ENCODE measurements around the gene ZNF662. TPM values are rescaled to one million over a fixed set of nuclear protein-coding genes. Genes with fewer than 3 reads are reported as not detected.

Gene ZNF662
- total RNA-seq, 4 donors from 2014 or later = 4.9 to 9.5 (median 7.9) TPM

DNA sequence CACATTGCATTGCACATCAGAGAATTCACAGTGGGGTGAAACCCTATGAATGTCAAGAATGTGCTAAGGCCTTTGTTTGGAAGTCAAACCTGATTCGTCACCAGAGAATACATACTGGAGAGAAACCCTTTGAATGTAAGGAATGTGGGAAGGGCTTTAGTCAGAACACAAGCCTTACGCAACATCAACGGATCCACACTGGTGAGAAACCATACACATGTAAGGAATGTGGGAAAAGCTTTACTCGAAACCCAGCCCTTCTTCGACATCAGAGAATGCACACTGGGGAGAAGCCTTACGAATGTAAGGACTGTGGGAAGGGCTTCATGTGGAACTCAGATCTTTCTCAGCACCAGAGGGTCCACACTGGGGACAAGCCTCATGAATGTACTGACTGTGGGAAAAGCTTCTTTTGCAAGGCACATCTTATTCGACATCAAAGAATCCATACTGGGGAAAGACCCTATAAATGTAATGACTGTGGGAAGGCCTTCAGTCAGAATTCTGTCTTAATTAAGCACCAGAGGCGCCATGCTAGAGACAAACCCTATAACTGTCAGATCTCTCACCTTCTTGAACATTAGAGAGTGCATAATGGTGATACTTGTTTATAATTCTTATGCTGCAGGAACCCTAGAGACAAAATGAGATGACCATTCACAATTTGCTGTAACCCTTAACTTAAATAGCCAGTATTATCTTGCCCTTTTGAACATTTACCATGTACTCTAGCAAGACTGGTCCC is 9.0 kb downstream of the ZNF662 start:
- TF ChIP-seq, protein P1, sequence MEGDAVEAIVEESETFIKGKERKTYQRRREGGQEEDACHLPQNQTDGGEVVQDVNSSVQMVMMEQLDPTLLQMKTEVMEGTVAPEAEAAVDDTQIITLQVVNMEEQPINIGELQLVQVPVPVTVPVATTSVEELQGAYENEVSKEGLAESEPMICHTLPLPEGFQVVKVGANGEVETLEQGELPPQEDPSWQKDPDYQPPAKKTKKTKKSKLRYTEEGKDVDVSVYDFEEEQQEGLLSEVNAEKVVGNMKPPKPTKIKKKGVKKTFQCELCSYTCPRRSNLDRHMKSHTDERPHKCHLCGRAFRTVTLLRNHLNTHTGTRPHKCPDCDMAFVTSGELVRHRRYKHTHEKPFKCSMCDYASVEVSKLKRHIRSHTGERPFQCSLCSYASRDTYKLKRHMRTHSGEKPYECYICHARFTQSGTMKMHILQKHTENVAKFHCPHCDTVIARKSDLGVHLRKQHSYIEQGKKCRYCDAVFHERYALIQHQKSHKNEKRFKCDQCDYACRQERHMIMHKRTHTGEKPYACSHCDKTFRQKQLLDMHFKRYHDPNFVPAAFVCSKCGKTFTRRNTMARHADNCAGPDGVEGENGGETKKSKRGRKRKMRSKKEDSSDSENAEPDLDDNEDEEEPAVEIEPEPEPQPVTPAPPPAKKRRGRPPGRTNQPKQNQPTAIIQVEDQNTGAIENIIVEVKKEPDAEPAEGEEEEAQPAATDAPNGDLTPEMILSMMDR (IDR thresholded peaks at IDR 0.05; ENCODE audit: low read depth) = no peak

DNA sequence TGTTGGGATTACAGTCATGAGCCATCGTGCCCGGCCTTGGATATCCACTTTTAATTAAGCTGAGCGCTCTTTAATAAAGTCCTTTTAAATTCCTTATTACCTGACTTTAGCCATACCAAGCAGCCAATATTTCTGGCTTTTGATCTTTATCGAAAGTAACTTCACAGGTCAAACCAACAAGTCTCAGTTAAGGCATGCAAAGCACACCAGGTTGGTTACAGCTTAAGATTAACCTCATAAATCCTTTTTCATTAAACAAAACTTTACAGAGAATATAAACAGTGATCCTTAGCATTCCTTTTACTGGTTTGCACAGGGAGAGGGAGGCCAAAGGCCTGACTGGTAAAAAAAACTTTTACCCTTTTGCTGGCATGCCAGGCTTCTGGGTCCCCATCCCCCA is 17.7 kb downstream of the ZNF662 start:
- TF ChIP-seq, protein P1 (IDR thresholded peaks at IDR 0.05; ENCODE audit: low read depth) = no peak

DNA sequence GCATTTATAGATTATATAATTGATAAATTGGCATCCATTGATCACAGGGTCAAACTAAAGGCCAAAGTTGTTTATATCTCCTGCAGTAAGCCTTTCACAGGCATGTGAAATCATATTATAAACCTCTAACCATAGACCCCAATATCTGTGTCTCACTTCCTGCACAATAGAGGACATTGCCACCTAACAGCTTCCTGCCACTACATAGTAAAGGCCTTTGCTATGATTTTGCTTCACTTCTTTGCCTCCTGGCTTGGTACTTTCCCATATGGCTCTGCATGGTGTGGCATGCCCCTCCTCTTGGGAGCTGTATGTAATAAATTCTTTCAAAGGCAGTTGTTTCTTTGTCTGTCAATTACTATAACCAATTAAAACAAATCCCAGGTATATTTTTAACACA is 20.4 kb downstream of the ZNF662 start:
- TF ChIP-seq, protein P1 (IDR thresholded peaks at IDR 0.05; ENCODE audit: low read depth) = no peak

DNA sequence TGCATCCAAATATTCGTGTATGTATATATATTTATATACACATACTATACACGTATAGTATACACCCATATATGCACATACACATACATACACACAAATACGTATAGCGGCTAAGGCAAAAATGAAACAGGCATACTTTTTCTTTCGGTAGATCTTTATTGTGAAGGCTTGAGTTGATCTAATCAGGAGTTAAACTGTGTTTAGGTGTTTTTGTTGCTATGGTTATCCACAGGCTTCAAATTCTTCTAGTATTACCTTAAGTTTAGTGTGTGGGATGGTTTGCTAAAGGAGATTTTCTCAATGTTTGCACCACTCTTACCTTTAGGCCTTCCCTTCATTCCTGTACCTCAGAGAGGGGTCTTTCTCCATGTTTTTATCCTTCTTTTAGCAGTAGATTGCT is 28.2 kb downstream of the ZNF662 start:
- TF ChIP-seq, protein P1 (IDR thresholded peaks at IDR 0.05; ENCODE audit: low read depth) = no peak

DNA sequence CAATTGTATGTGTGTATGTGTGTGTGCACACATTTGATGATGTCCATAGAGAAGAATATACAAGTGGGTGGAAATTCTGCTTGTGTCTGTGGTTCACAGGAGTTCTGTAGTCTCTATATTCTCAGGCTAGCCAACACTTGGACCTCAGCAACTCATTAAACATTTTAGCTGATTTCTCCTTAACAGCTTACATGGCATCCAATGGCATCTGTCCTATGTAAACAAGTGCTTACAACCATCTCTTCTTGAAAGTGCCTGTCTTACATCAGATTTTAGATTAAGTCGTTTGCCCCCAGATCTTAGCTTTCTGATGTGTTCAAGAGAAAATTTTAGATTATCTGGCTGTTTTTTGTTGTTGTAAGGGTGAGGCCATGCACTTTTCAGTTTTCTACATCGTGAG is 29.0 kb downstream of the ZNF662 start:
- TF ChIP-seq, protein P1 (IDR thresholded peaks at IDR 0.05; ENCODE audit: low read depth) = no peak

DNA sequence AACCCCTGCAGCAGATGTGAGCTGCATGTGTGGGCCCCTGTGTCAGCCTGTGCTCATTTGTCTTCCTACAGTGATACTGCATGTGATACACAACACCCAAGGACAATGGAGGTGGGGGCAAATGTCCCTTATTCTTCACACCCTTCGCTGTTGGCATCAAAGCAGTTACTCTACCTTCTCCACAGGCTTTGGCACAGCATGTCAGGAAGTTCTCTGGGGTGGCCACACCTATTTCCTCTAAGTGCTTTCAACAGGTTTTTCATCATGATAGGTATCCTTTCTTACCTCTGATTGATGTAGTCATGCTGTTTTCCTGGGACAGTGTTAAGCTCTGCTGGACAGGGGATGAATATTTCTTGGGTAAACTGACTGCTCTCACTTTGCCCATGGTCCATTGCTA is 29.5 kb downstream of the ZNF662 start:
- TF ChIP-seq, protein P1 (IDR thresholded peaks at IDR 0.05; ENCODE audit: low read depth) = no peak

DNA sequence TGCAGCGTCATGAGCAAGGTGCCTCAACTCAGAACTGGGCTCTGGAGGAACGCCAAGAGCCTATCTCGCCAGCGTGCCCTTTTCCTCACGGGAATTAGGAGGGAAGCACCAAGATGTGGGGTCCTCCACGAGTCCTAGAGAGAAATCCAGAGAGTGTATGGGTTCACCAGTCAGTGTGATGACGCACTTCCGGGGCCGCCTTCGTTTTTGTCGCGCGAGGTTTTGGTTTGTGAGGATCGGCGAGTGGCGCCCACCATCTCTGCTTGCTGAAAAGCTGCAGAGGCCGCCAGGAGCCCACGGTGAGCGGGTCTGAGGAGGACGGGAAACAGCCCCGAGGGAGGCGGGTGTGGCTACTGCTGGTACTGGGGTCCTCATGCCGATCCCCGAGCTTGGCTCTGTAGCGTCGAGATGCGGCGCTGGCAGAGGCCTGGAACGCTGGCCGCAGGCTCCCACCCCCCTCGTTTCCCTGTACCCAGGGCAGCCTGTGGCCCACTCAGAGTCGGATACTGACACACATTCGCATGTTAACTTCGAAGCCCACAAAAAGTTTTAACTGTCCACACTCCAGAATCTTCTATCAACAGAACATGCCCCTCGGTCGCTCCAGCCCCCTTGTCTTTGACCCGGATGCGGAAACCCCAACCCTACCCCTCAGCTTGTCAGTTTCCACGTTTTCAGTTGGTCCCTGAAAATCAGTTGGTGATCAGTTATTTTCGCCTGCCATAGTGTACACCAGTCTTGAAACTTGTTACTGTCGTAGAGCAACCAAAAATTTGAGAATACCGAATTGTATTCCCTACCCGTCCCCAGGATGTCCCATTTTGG is 30.4 kb downstream of the ZNF662 start:
- TF ChIP-seq, protein P1 (IDR thresholded peaks at IDR 0.05; ENCODE audit: low read depth) = no peak
